Chondrocyte (in vitro differentiated cells): Measurements from ENCODE around the gene ANO6. TPM values are rescaled to one million over a fixed set of nuclear protein-coding genes. Genes with fewer than 3 reads are reported as not detected.

Experiments
- DNase-seq: peaks from one replicate; pipeline ENCODE4 v3.0.0; 2021; ENCODE audit warnings: mixed read lengths, low spot score
- H3K27ac Mint-ChIP-seq: one replicate; pipeline ENCODE4 v1.8.0; 2021; ENCODE audit warnings: mild to moderate bottlenecking, moderate library complexity, mixed read lengths; ENCODE audit not compliant: unreplicated experiment
- H3K27me3 Mint-ChIP-seq: 2 replicates; pipeline ENCODE4 v1.8.0; 2021; ENCODE audit warnings: low read depth, mixed read lengths
- H3K36me3 Mint-ChIP-seq: 2 replicates; pipeline ENCODE4 v1.8.0; 2021; ENCODE audit warnings: low read depth, mixed read lengths
- H3K4me1 Mint-ChIP-seq: 2 replicates; pipeline ENCODE4 v1.8.0; 2021; ENCODE audit warnings: low read depth, mild to moderate bottlenecking, mixed read lengths
- H3K4me3 Mint-ChIP-seq: one replicate; pipeline ENCODE4 v1.8.0; 2021; ENCODE audit warnings: mild to moderate bottlenecking, moderate library complexity, mixed read lengths; ENCODE audit not compliant: unreplicated experiment
- H3K9me3 Mint-ChIP-seq: 2 replicates; pipeline ENCODE4 v1.8.0; 2021; ENCODE audit warnings: low read depth, mixed read lengths
- CTCF ChIP-seq: fragments of 200-600 bp; sonication (generic); IDR thresholded peaks from 2 replicates; pipeline ENCODE4 v1.5.0; 2021; ENCODE audit warnings: antibody characterized with exemption, mild to moderate bottlenecking, moderate library complexity
- total RNA-seq: library from RNA; stranded (reverse); gene quantifications from 3 replicates; pipeline ENCODE4 v1.2.1, GENCODE V29; 2021

The ANO6 gene
- total RNA-seq, 1 donor from 2014 or later = 75.8 TPM

- no peak for DNase-seq
- H3K4me1 Mint-ChIP-seq = no peaks in the 10 kb centered on the region
- H3K4me3 Mint-ChIP-seq = no peak overlapping the region
- H3K36me3 Mint-ChIP-seq = no peaks in the 10 kb centered on the region
- no peak for TF ChIP-seq CTCF
- no peaks in the 10 kb centered on the region for H3K9me3 Mint-ChIP-seq
- H3K27me3 Mint-ChIP-seq = no peaks in the 10 kb centered on the region
- H3K27ac Mint-ChIP-seq = no peak overlapping the region
These were observed 11.1 kb upstream of the ANO6 start for GRCh38 chr12:45204757-45205156.

- no peak overlapping the region for H3K4me3 Mint-ChIP-seq
- no peaks in the 10 kb centered on the region for H3K27me3 Mint-ChIP-seq
- no peak for TF ChIP-seq CTCF
- H3K4me1 Mint-ChIP-seq = no peaks in the 10 kb centered on the region
- DNase-seq = no peak
- H3K27ac Mint-ChIP-seq = no peak overlapping the region
- no peaks in the 10 kb centered on the region for H3K9me3 Mint-ChIP-seq
- no peaks in the 10 kb centered on the region for H3K36me3 Mint-ChIP-seq
These were observed 10.6 kb upstream of the ANO6 start for GRCh38 chr12:45205165-45205825.

- H3K4me3 Mint-ChIP-seq = no peak overlapping the region
- TF ChIP-seq CTCF = no peak
- no peaks in the 10 kb centered on the region for H3K27me3 Mint-ChIP-seq
- H3K27ac Mint-ChIP-seq = no peak overlapping the region
- no peak for DNase-seq
- no peaks in the 10 kb centered on the region for H3K9me3 Mint-ChIP-seq
- no peaks in the 10 kb centered on the region for H3K4me1 Mint-ChIP-seq
- H3K36me3 Mint-ChIP-seq = no peaks in the 10 kb centered on the region
These were observed 7.0 kb upstream of the ANO6 start for GRCh38 chr12:45208604-45209487.

- no peak overlapping the region for H3K27ac Mint-ChIP-seq
These were observed 6.1 kb upstream of the ANO6 start for GRCh38 chr12:45209784-45210183.

More at GRCh38 chr12:45209784-45210183, 6.1 kb upstream of the ANO6 start:
- no peak for DNase-seq
- TF ChIP-seq CTCF = no peak
- Mint-ChIP-seq H3K4me1 (peaks cover 8% of the 10 kb centered on the region), H3K27me3 (no peaks in the 10 kb centered on the region), H3K4me3 (no peak overlapping the region), H3K9me3 (no peaks in the 10 kb centered on the region), H3K36me3 (no peaks in the 10 kb centered on the region)
